ENCODE data around the gene CDK11A.
A peak's percentile ranks its signal among the peaks of the same experiment; 100 is the strongest.
"Not testable (repeated sequence)": the region's sequence is repeated elsewhere in the genome, so short reads cannot be mapped to it uniquely, and the experiment has no call there.

The CDK11A gene

GRCh38 chr1:1754051-1754815 lies 30.1 kb upstream of the CDK11A start:
- DNase-seq (ENCODE audit: extremely low read depth in 1 of 2, low read depth in 1 of 2), result no peak

GRCh38 chr1:1753607-1754005 lies 29.4 kb upstream of the CDK11A start:
- no peak for DNase-seq (ENCODE audit: extremely low read depth in 1 of 2, low read depth in 1 of 2)

- DNase-seq (ENCODE audit: extremely low read depth in 1 of 2, low read depth in 1 of 2), result no peak
Measured at GRCh38 chr1:1752636-1753606, 28.8 kb upstream of the CDK11A start.

GRCh38 chr1:1752190-1752589 lies 28.0 kb upstream of the CDK11A start:
- DNase-seq (ENCODE audit: extremely low read depth in 1 of 2, low read depth in 1 of 2), result no peak

GRCh38 chr1:1749941-1750340 lies 25.8 kb upstream of the CDK11A start:
- not testable (repeated sequence) for DNase-seq (ENCODE audit: extremely low read depth in 1 of 2, low read depth in 1 of 2)

- no peak for DNase-seq (ENCODE audit: extremely low read depth in 1 of 2, low read depth in 1 of 2)
Measured at GRCh38 chr1:1748686-1749321, 24.6 kb upstream of the CDK11A start.

- not testable (repeated sequence) for DNase-seq (ENCODE audit: extremely low read depth in 1 of 2, low read depth in 1 of 2)
Measured at GRCh38 chr1:1746566-1746909, 22.4 kb upstream of the CDK11A start.

- peak; percentile 55 to 69 for DNase-seq (ENCODE audit: extremely low read depth in 1 of 2, low read depth in 1 of 2)
Measured at GRCh38 chr1:1745651-1746565, 21.8 kb upstream of the CDK11A start.

- not testable (repeated sequence) for DNase-seq (ENCODE audit: extremely low read depth in 1 of 2, low read depth in 1 of 2)
Measured at GRCh38 chr1:1742529-1742928, 18.4 kb upstream of the CDK11A start.

GRCh38 chr1:1741013-1741412 lies 16.9 kb upstream of the CDK11A start:
- not testable (repeated sequence) for DNase-seq (ENCODE audit: extremely low read depth in 1 of 2, low read depth in 1 of 2)

GRCh38 chr1:1738799-1739337 lies 14.7 kb upstream of the CDK11A start:
- not testable (repeated sequence) for DNase-seq (ENCODE audit: extremely low read depth in 1 of 2, low read depth in 1 of 2)

- not testable (repeated sequence) for DNase-seq (ENCODE audit: extremely low read depth in 1 of 2, low read depth in 1 of 2)
Measured at GRCh38 chr1:1737675-1738590, 13.8 kb upstream of the CDK11A start.

GRCh38 chr1:1732381-1732780 lies 8.2 kb upstream of the CDK11A start:
- no peak for DNase-seq (ENCODE audit: extremely low read depth in 1 of 2, low read depth in 1 of 2)

GRCh38 chr1:1730870-1731269 lies 6.7 kb upstream of the CDK11A start:
- DNase-seq (ENCODE audit: extremely low read depth in 1 of 2, low read depth in 1 of 2), result no peak

GRCh38 chr1:1730230-1730629 lies 6.1 kb upstream of the CDK11A start:
- not testable (repeated sequence) for DNase-seq (ENCODE audit: extremely low read depth in 1 of 2, low read depth in 1 of 2)

GRCh38 chr1:1729116-1729816 lies 5.1 kb upstream of the CDK11A start:
- DNase-seq (ENCODE audit: extremely low read depth in 1 of 2, low read depth in 1 of 2), result not testable (repeated sequence)

- DNase-seq (ENCODE audit: extremely low read depth in 1 of 2, low read depth in 1 of 2), result not testable (repeated sequence)
Measured at GRCh38 chr1:1728308-1729005, 4.3 kb upstream of the CDK11A start.
